HCT116 (cell line): ENCODE data around the gene ALK. TPM values are rescaled to one million over a fixed set of nuclear protein-coding genes. Genes with fewer than 3 reads are reported as not detected.

ENCODE experiments used
- ATAC-seq: fragments of 200-7000 bp; cut with Tn5 transposase; 2 replicates; pipeline ENCODE4 v1.9.1; 2020; ENCODE audit warnings: mild to moderate bottlenecking, moderate library complexity
- BruUV-seq: library from RNA; stranded (reverse); fragments of 400-500 nt; replicated peaks from 2 replicates; lab custom pipeline; 2021; lab: Mats Ljungman, UMichigan
- CTCF ChIA-PET: fragments of 300-600 bp; sonication (Branson Sonifier 250); formaldehyde crosslinking; loops from one replicate; lab custom pipeline; 2021; ENCODE audit warnings: antibody characterized with exemption; lab: Charles Lee
- POLR2A ChIA-PET: fragments of 300-600, 350-600 bp; sonication (Branson Sonifier 250); formaldehyde crosslinking; loops from one replicate; lab custom pipeline; 2021; ENCODE audit warnings: antibody characterized with exemption; lab: Charles Lee
- RAD21 ChIA-PET, 2 experiments: fragments of 300-600 bp; sonication (Branson Sonifier 250); formaldehyde crosslinking; loops; one replicate each; lab custom pipeline; 2023; ENCODE audit warnings: low total read pairs in 2 of 2; ENCODE audit not compliant: uncharacterized antibody in 2 of 2, unreplicated experiment in 2 of 2, low non-redundant PET in 1 of 2; lab: Charles Lee
- DNase-seq: peaks from one replicate; pipeline ENCODE4 v3.0.0-alpha.2; 2010; ENCODE audit warnings: low read depth, low spot score
- H2AFZ ChIP-seq: fragments of 200-600 bp; shearing (Covaris generic), sonication (generic); 2 replicates; pipeline ENCODE4 v1.6.1; 2017; ENCODE audit warnings: low read depth, mixed run types, mixed read lengths, antibody characterized with exemption, low read length; ENCODE audit not compliant: poor library complexity, severe bottlenecking
- H3K27ac ChIP-seq: 2 replicates; pipeline ENCODE4 v1.5.1; 2012; ENCODE audit warnings: low read depth, low read length
- H3K27me3 ChIP-seq: fragments of 200-600 bp; sonication (generic); 2 replicates; pipeline ENCODE4 v1.6.1; 2016; ENCODE audit warnings: mixed run types, low read length, mixed read lengths; ENCODE audit not compliant: insufficient read depth
- H3K36me3 ChIP-seq, 2 experiments: fragments of 200-500 bp in 1 of 2; fragments of 200-600 bp in 1 of 2; sonication (Bioruptor generic) in 1 of 2; sonication (generic) in 1 of 2; 2 replicates each; pipeline versions ENCODE4 v1.5.1 to v1.6.1; 2014 to 2016; ENCODE audit warnings: low read length in 2 of 2, inconsistent platforms in 1 of 2, mixed read lengths in 1 of 2, mixed run types in 1 of 2; ENCODE audit not compliant: insufficient read depth in 2 of 2, control insufficient read depth in 1 of 2
- H3K4me1 ChIP-seq, 2 experiments: fragments of 200-600 bp in 1 of 2; sonication (generic) in 1 of 2; 2 replicates each; pipeline versions ENCODE4 v1.5.1 to v1.6.1; 2012 to 2017; ENCODE audit warnings: low read length in 2 of 2, inconsistent platforms in 1 of 2, mild to moderate bottlenecking in 1 of 2, mixed read lengths in 1 of 2, mixed run types in 1 of 2, moderate library complexity in 1 of 2; ENCODE audit not compliant: insufficient read depth in 2 of 2, control insufficient read depth in 1 of 2
- H3K4me2 ChIP-seq: fragments of 200-600 bp; sonication (generic); 2 replicates; pipeline ENCODE4 v1.6.1; 2017; ENCODE audit warnings: mixed run types, low read length, mixed read lengths
- H3K4me3 ChIP-seq, 2 experiments: fragments of 200-600 bp in 1 of 2; sonication (generic) in 1 of 2; replicated peaks in 1 of 2; 2 replicates each; pipeline ENCODE4 v1.5.1; 2011 to 2016; ENCODE audit warnings: low read length in 2 of 2, control low read depth in 1 of 2, low read depth in 1 of 2, mild to moderate bottlenecking in 1 of 2, mixed read lengths in 1 of 2, mixed run types in 1 of 2
- H3K79me2 ChIP-seq: fragments of 200-600 bp; sonication (generic); 2 replicates; pipeline ENCODE4 v1.6.1; 2017; ENCODE audit warnings: mild to moderate bottlenecking, mixed run types, low read length, moderate library complexity, mixed read lengths; ENCODE audit not compliant: insufficient read depth
- H3K9ac ChIP-seq: fragments of 200-600 bp; sonication (generic); 2 replicates; pipeline ENCODE4 v1.6.1; 2016; ENCODE audit warnings: low read length, mixed read lengths
- H3K9me2 ChIP-seq: fragments of 200-600 bp; sonication (generic), shearing (Covaris generic); 2 replicates; pipeline ENCODE4 v1.6.1; 2017; ENCODE audit warnings: mixed run types, mild to moderate bottlenecking, moderate library complexity; ENCODE audit not compliant: insufficient read depth
- H3K9me3 ChIP-seq, 2 experiments: fragments of 200-500 bp in 1 of 2; fragments of 200-600 bp in 1 of 2; sonication (Bioruptor generic) in 1 of 2; sonication (generic) in 1 of 2; 2 replicates each; pipeline ENCODE4 v1.6.1; 2014 to 2017; ENCODE audit warnings: low read length in 2 of 2, mixed read lengths in 2 of 2, inconsistent platforms in 1 of 2, low read depth in 1 of 2, mild to moderate bottlenecking in 1 of 2, mixed run types in 1 of 2, moderate library complexity in 1 of 2; ENCODE audit not compliant: control insufficient read depth in 1 of 2, insufficient read depth in 1 of 2
- H4K20me1 ChIP-seq: fragments of 200-600 bp; sonication (generic), shearing (Covaris generic); 2 replicates; pipeline ENCODE4 v1.6.1; 2017; ENCODE audit warnings: mixed run types, mild to moderate bottlenecking, moderate library complexity; ENCODE audit not compliant: insufficient read depth
- CBX3 ChIP-seq: IDR thresholded peaks from 2 replicates; pipeline ENCODE4 v1.6.1; 2012; ENCODE audit warnings: low read depth
- EGR1 ChIP-seq: IDR thresholded peaks from 2 replicates; pipeline ENCODE4 v1.6.1; 2012; ENCODE audit warnings: low read depth
- ELF1 ChIP-seq: IDR thresholded peaks from 2 replicates; pipeline ENCODE4 v1.6.1; 2012; ENCODE audit warnings: low read depth, borderline replicate concordance
- FOSL1 ChIP-seq: IDR thresholded peaks from 2 replicates; pipeline ENCODE4 v1.6.1; 2012; ENCODE audit warnings: low read depth
- JUND ChIP-seq: IDR thresholded peaks from 2 replicates; pipeline ENCODE4 v1.6.1; 2012
- POLR2A ChIP-seq: IDR thresholded peaks from 2 replicates; pipeline ENCODE4 v1.7.0; 2011; ENCODE audit warnings: borderline replicate concordance; ENCODE audit not compliant: insufficient read depth, insufficient read length; ENCODE audit errors: extremely low read depth
- RAD21 ChIP-seq: IDR thresholded peaks from 2 replicates; pipeline ENCODE4 v1.6.1; 2012; ENCODE audit warnings: low read depth, mild to moderate bottlenecking
- SIN3A ChIP-seq: IDR thresholded peaks from 2 replicates; pipeline ENCODE4 v1.6.1; 2012; ENCODE audit warnings: low read depth
- SP1 ChIP-seq: IDR thresholded peaks from 2 replicates; pipeline ENCODE4 v1.6.1; 2012; ENCODE audit warnings: low read depth
- TCF7L2 ChIP-seq: IDR thresholded peaks from 2 replicates; pipeline ENCODE4 v1.7.0; 2011; ENCODE audit warnings: borderline replicate concordance, inconsistent platforms; ENCODE audit not compliant: insufficient read depth, insufficient read length; ENCODE audit errors: extremely low read depth
- ZFX ChIP-seq: fragments of 450-650 bp; IDR thresholded peaks from 2 replicates; pipeline ENCODE4 v1.6.1; 2017
- intact Hi-C: fragments of 100-400 bp; cut with micrococcal nuclease; formaldehyde crosslinking; loops from 2 replicates; pipeline ENCODE4 v1.10.0; 2022
- total RNA-seq: library from RNA; stranded (reverse); gene quantifications from one replicate; pipeline ENCODE4 v1.2.1, GENCODE V29; 2021; ENCODE audit not compliant: unreplicated experiment
- TF ChIP-seq, protein P1 (sequence below): IDR thresholded peaks from 2 replicates; pipeline ENCODE4 v1.6.1; 2012; ENCODE audit warnings: low read depth

Gene ALK
- total RNA-seq, 1 experiment from 2014 or later, result not detected

- TF ChIP-seq, protein P1, sequence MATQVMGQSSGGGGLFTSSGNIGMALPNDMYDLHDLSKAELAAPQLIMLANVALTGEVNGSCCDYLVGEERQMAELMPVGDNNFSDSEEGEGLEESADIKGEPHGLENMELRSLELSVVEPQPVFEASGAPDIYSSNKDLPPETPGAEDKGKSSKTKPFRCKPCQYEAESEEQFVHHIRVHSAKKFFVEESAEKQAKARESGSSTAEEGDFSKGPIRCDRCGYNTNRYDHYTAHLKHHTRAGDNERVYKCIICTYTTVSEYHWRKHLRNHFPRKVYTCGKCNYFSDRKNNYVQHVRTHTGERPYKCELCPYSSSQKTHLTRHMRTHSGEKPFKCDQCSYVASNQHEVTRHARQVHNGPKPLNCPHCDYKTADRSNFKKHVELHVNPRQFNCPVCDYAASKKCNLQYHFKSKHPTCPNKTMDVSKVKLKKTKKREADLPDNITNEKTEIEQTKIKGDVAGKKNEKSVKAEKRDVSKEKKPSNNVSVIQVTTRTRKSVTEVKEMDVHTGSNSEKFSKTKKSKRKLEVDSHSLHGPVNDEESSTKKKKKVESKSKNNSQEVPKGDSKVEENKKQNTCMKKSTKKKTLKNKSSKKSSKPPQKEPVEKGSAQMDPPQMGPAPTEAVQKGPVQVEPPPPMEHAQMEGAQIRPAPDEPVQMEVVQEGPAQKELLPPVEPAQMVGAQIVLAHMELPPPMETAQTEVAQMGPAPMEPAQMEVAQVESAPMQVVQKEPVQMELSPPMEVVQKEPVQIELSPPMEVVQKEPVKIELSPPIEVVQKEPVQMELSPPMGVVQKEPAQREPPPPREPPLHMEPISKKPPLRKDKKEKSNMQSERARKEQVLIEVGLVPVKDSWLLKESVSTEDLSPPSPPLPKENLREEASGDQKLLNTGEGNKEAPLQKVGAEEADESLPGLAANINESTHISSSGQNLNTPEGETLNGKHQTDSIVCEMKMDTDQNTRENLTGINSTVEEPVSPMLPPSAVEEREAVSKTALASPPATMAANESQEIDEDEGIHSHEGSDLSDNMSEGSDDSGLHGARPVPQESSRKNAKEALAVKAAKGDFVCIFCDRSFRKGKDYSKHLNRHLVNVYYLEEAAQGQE, result no peak
- TF ChIP-seq SP1 (no peak), POLR2A (no peak), EGR1 (no peak), ZFX (no peak), JUND (no peak), TCF7L2 (no peak), SIN3A (no peak), FOSL1 (no peak)
Measured at GRCh38 chr2:29573612-29574011, 347.8 kb downstream of the ALK start (continued).

DNA sequence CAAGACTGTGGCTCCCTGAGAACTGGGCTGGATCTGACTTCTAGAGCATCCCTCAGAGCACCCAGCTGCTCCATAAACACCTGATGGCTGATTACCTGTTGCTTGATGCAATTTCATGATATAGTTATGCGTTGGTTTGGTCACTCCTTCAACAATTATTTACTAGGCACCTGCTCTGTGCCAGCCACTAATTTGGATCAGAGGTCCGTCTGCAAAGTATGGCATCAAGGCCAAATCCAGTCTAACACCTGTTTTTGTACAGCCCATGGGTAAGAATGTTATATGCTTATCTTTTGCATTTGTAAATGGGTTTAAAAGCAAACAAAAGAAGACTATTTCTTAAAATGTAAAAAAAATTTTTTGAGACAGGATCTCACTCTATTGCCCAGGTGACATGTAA lies 348.2 kb downstream of the ALK start:
- BruUV-seq, result no TSS peak
- H3K9ac ChIP-seq, result no peak overlapping the region
- peaks cover 74% of the 10 kb centered on the region for H3K27me3 ChIP-seq
- H3K9me2 ChIP-seq, result no peaks in the 10 kb centered on the region
- RAD21 ChIA-PET, result no interaction called here
- intact Hi-C loops, result no loop called here
- TF ChIP-seq ELF1 (no peak), CBX3 (no peak), RAD21 (no peak)
- H3K36me3 ChIP-seq, result no peaks in the 10 kb centered on the region
- POLR2A ChIA-PET, result no interaction called here
- no peaks in the 10 kb centered on the region for H3K79me2 ChIP-seq
- ATAC-seq (no peak), DNase-seq (no peak)
- H4K20me1 ChIP-seq, result no peaks in the 10 kb centered on the region
- no peak overlapping the region for H3K27ac ChIP-seq
- H3K4me2 ChIP-seq, result no peak overlapping the region
- CTCF ChIA-PET, result no interaction called here
- H3K4me1 ChIP-seq, result no peaks in the 10 kb centered on the region
- no peak overlapping the region for H3K4me3 ChIP-seq
- H2AFZ ChIP-seq, result no peak overlapping the region
- no peaks in the 10 kb centered on the region for H3K9me3 ChIP-seq
